ENCODE measurements around the gene NAMPT.

NAMPT gene

GRCh38 chr7:106262221-106262881, 22.4 kb downstream of the NAMPT start:
- no peak for DNase-seq (ENCODE audit: low read depth)
- H3K4me3 ChIP-seq (ENCODE audit: control insufficient read depth, low read depth, low read length): no peak overlapping the region
- TF ChIP-seq CTCF (conservative IDR thresholded peaks at IDR 0.05; ENCODE audit: control insufficient read depth, insufficient read depth, low read depth, low read length): no peak

- H3K4me3 ChIP-seq (ENCODE audit: control insufficient read depth, low read depth, low read length): no peak overlapping the region
- DNase-seq (ENCODE audit: low read depth): peak; percentile 16
These were observed 24.6 kb downstream of the NAMPT start for GRCh38 chr7:106260136-106260561.

GRCh38 chr7:106258789-106259188, 26.0 kb downstream of the NAMPT start:
- H3K4me3 ChIP-seq (ENCODE audit: control insufficient read depth, low read depth, low read length): no peak overlapping the region
- no peak for TF ChIP-seq CTCF (conservative IDR thresholded peaks at IDR 0.05; ENCODE audit: control insufficient read depth, insufficient read depth, low read depth, low read length)
- DNase-seq (ENCODE audit: low read depth): no peak

More at GRCh38 chr7:106260136-106260561, 24.6 kb downstream of the NAMPT start:
- no peak for TF ChIP-seq CTCF (conservative IDR thresholded peaks at IDR 0.05; ENCODE audit: control insufficient read depth, insufficient read depth, low read depth, low read length)

- no peak for DNase-seq (ENCODE audit: low read depth)
- no peak for TF ChIP-seq CTCF (conservative IDR thresholded peaks at IDR 0.05; ENCODE audit: control insufficient read depth, insufficient read depth, low read depth, low read length)
- no peak overlapping the region for H3K4me3 ChIP-seq (ENCODE audit: control insufficient read depth, low read depth, low read length)
These were observed 27.0 kb downstream of the NAMPT start for GRCh38 chr7:106257752-106258151.

GRCh38 chr7:106256144-106256543, 28.6 kb downstream of the NAMPT start:
- no peak for TF ChIP-seq CTCF (conservative IDR thresholded peaks at IDR 0.05; ENCODE audit: control insufficient read depth, insufficient read depth, low read depth, low read length)
- DNase-seq (ENCODE audit: low read depth): no peak
- no peak overlapping the region for H3K4me3 ChIP-seq (ENCODE audit: control insufficient read depth, low read depth, low read length)

- H3K4me3 ChIP-seq (ENCODE audit: control insufficient read depth, low read depth, low read length): no peak overlapping the region
- no peak for DNase-seq (ENCODE audit: low read depth)
- no peak for TF ChIP-seq CTCF (conservative IDR thresholded peaks at IDR 0.05; ENCODE audit: control insufficient read depth, insufficient read depth, low read depth, low read length)
These were observed 29.5 kb downstream of the NAMPT start for GRCh38 chr7:106255246-106255645.

Measured in fibroblast of mammary gland (primary cell).